Stimulated activated CD8-positive, alpha-beta memory T cell treated with anti-CD3 and anti-CD28 coated beads, Interleukin-15, amount 100 ng/mL, for 48 hours (primary cell): ENCODE results near the gene GOLIM4.
"Not testable (repeated sequence)": the region's sequence is repeated elsewhere in the genome, so short reads cannot be mapped to it uniquely, and the experiment has no call there.

ENCODE experiments used
- DNase-seq, 2 donors: peaks; one replicate each; pipeline ENCODE4 v3.0.0-alpha.2; 2020; ENCODE audit warnings: low read depth in 2 of 2

GOLIM4 gene

DNA sequence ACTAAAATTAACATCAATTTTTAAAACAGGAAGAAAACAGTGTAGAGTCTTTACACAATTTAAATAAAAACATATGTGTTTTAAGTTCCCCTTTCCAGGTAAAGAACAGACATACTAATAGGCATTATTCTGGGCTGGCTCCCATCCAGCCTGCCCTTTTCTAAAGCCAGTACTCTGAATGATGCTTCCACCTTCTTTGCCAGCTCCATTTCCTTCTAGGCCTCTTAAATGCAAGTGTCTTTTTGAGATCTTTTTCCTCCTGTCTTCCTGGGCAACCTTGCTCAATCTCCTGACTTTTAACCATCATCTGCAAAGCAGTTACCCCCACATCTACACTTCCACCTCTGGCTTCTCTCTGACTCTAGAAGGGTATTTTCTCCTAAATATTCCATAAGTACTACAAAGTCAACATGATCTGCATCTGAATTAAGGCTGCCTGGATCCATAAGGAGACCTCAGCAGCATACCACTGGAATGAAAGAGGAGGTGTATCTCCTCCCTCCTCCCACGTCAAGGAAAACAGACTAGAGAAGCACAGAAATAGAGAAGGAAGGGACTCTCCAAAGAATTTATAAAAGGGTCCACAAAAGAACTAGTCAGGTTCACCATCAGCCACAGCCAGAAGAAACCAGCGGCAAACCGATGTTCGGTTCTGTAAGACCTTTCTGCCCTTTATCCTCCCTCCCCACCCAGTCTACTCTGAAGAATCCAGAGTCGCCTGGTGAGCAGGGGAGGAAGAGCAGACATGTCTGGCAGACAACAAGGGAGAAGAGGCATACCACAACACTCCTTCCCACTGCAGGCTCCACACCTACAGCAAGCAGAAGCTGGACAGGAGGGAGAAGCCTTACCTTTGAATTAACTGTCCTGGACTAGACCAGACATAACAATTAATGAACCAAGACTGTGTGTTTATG is 47.1 kb downstream of the GOLIM4 start:
- DNase-seq: no peak

- no peak for DNase-seq
These were observed 47.8 kb downstream of the GOLIM4 start for GRCh38 chr3:168047936-168048335.

GRCh38 chr3:168047190-168047795 is 48.4 kb downstream of the GOLIM4 start:
- no peak for DNase-seq

DNA sequence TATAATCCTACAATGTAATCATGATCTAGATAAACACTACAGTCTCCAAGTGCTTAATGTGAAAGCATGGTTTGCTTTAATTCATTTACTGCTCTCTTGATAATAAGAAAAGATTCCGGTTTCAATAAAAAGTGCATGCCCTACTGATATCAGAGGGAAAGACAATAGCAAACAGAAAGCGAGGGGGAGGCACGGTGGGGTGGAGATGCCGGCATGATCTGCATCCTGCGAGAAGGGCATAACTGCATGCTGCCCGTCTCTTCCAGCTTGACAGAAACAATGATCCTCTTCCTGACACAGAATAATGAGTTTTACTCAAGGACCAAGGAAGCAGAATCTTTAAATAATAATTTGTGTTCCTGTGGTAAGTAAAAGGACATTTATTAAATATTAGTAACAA is 51.7 kb downstream of the GOLIM4 start:
- DNase-seq: no peak

GRCh38 chr3:168040607-168041208 is 55.0 kb downstream of the GOLIM4 start:
- no peak for DNase-seq

- DNase-seq: no peak
These were observed 58.7 kb downstream of the GOLIM4 start for GRCh38 chr3:168037020-168037419.

GRCh38 chr3:168036619-168037018 is 59.1 kb downstream of the GOLIM4 start:
- no peak for DNase-seq

GRCh38 chr3:168034152-168034928 is 61.4 kb downstream of the GOLIM4 start:
- DNase-seq: no peak

DNA sequence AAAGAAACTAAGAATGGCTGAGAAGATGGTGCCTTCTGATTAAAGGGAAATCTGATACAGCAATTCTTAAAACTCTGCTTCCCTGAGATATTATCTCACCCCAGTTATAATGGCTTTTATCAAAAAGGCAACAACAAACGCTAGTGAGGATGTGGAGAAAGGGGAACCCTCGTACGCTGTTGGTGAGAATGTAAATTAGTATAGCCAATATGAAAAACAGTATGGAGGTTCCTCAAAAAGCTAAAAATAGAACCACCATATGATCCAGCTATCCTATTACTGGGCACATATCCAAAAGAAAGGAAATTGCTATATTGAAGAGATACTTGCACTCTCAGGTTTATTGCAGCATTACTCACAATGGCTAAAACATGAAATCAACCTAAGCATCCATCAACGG is 65.1 kb downstream of the GOLIM4 start:
- DNase-seq: no peak

- DNase-seq: no peak
These were observed 66.0 kb downstream of the GOLIM4 start for GRCh38 chr3:168029705-168030104.

DNA sequence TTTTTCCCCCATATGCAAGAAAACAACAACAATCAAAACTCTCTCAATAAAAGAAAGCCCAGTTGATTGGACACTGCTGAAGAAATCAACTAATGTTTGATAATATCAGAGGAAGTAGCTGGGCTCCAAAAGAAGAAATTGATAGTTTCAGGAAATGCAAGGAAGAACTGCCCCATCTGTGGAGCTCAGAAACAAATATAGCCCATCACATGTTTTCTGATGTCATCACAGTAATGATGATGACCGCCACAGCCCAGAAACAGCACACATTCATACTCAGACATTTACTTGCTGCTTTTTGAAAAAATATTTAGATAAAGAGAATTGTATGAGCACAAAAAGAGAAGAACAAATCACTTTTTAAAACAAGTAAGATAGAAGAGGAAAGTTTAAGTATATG is 67.6 kb downstream of the GOLIM4 start:
- no peak for DNase-seq

- no peak for DNase-seq
These were observed 69.0 kb downstream of the GOLIM4 start for GRCh38 chr3:168026764-168027163.

- DNase-seq: no peak
These were observed 70.6 kb downstream of the GOLIM4 start for GRCh38 chr3:168025076-168025475.

- DNase-seq: peak; percentile 8 to 33
These were observed 71.2 kb downstream of the GOLIM4 start for GRCh38 chr3:168024537-168024941.

DNA sequence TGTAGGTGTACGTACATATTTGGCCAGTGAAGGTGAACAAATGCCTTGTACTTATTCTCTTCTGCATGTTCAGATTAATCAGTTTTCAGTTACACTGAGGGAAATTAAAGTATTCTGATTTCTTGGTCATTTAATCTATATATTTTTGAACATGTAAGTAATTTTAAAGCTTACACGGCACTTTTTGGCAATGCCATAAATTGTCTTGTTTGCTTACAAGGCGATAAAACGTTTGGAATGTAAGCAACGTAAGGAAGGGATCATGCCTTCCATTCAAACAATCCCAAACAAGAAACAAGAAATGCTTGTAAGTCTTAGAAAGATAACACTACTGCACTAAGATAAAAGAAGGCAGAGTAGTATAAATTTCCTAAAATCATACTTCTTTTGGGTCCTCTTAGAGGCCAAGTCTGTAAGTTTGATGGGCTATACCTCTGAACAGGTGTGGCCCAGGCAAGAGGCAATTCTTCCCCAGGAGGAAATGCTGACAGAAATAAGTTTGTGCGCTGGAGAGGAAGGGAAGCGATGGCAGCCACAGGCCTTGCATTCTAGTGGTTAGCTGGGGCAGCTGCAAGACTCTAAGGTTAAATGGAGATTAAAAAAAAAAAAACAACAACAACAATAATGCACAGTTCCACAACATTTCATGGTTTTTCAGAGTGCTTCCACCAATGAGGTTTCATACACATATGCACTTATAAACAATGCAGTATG is 73.8 kb downstream of the GOLIM4 start:
- no peak for DNase-seq

GRCh38 chr3:168011280-168011679 is 84.4 kb downstream of the GOLIM4 start:
- not testable (repeated sequence) for DNase-seq

DNA sequence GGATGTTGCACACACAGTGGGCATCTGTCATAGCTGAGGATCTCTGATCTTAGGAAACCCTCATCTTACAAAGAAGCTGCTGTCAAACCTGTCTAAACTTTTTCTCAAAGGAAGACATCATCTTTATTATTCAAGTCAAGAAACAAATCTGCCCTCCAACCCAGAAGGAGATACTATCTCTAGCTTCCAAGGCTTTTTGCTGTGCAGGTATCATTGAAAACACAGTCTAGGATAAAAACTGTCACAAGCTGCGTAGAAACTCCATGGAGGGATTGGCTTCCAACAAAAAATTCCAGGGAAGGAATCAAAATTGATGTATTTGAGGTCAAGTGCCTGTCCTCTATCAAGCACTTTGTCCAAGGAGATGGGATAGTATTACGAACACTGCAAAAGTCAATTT is 89.1 kb downstream of the GOLIM4 start:
- DNase-seq: no peak

- no peak for DNase-seq
These were observed 91.8 kb downstream of the GOLIM4 start for GRCh38 chr3:168003911-168004310.

GRCh38 chr3:168002786-168003368 is 92.8 kb downstream of the GOLIM4 start:
- no peak for DNase-seq

DNA sequence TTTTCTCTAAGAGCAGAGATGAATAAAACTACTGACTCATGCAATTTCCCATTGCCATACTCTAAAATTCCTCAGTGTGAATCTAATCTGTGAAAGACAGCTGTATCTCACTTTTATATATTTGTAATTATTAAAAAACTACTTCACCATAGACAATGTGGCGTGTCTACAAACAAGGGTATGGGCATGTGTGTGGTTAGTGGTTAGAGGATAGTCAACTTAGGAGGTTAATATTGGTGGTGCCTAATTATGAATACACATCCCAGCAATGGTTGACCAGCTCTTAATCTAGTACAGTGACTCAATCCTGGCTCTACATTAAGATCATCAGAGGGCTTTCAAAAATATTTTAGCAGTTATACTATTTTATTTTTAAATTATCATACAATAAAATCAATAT is 94.5 kb downstream of the GOLIM4 start:
- no peak for DNase-seq

DNA sequence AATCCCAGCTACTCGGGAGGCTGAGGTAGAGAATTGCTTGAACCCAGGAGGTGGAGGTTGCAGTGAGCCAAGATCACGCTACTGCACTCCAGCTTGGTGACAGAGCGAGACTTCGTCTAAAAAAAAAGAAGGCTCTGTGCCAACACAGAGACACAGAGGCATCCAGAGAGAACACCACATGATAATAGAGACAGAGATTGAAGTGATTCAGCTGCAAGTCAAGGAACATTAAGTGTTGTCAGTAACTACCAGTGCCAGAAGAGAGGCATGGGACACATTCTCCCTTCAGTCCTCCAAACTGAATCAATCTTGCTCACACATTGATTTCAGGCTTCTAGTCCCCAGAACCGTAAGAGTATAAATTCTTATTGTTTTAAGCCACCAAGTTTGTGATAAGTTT is 97.5 kb downstream of the GOLIM4 start:
- no peak for DNase-seq
